GM12878 (cell line): ENCODE measurements around the gene WDR38. TPM values are rescaled to one million over a fixed set of nuclear protein-coding genes. Genes with fewer than 3 reads are reported as not detected.
A peak's percentile ranks its signal among the peaks of the same experiment; 100 is the strongest.

Source experiments
- ATAC-seq: fragments of 200-7000 bp; cut with Tn5 transposase; 3 replicates; pipeline ENCODE4 v1.9.1; 2020; ENCODE audit warnings: mild to moderate bottlenecking, moderate library complexity
- BruUV-seq: library from RNA; stranded (reverse); fragments of 400-500 nt; replicated peaks from 2 replicates; lab custom pipeline; 2021; lab: Mats Ljungman, UMichigan
- CTCF ChIA-PET: fragments of 300-600 bp; sonication (Branson Sonifier 250); formaldehyde crosslinking; extraction: SDS; loops from one replicate; lab custom pipeline; 2021; ENCODE audit warnings: inconsistent platforms; lab: Yijun Ruan, JAX
- POLR2A ChIA-PET: fragments of 350-600 bp; formaldehyde crosslinking; extraction: SDS; loops from one replicate; lab custom pipeline; 2021; ENCODE audit warnings: inconsistent platforms; lab: Charles Lee
- RAD21 ChIA-PET: fragments of 300-600 bp; sonication (Branson Sonifier 250); formaldehyde crosslinking; loops from one replicate; lab custom pipeline; 2023; ENCODE audit warnings: antibody characterized with exemption; ENCODE audit not compliant: unreplicated experiment; lab: Charles Lee
- SMC1A ChIA-PET: fragments of 300-600 bp; sonication (Branson Sonifier 250); formaldehyde crosslinking; loops from one replicate; lab custom pipeline; 2023; ENCODE audit not compliant: unreplicated experiment, uncharacterized antibody; lab: Charles Lee
- DNase-seq: peaks from one replicate; pipeline ENCODE4 v3.0.0-alpha.2; 2011; ENCODE audit warnings: low read depth, low spot score
- FAIRE-seq: peaks from 3 replicates; lab custom pipeline; 2011; peaks lifted over from hg19 to GRCh38; lab: Jason Lieb, UNC
- H2AFZ ChIP-seq: 2 replicates; pipeline ENCODE4 v1.6.0; 2011; ENCODE audit warnings: low read depth, low read length, control low read depth; ENCODE audit not compliant: control insufficient read depth
- H3K27ac ChIP-seq: 2 replicates; pipeline ENCODE4 v1.5.1; 2011; ENCODE audit warnings: control low read depth; ENCODE audit not compliant: control insufficient read depth, insufficient read depth
- H3K27me3 ChIP-seq, 2 experiments: replicated peaks in 1 of 2; 2 replicates each; pipeline versions ENCODE4 v1.6.0 to v1.6.1; 2011; ENCODE audit warnings: low read length in 1 of 2; ENCODE audit not compliant: control insufficient read depth in 2 of 2, insufficient read depth in 2 of 2
- H3K36me3 ChIP-seq, 2 experiments: 2 replicates each; pipeline ENCODE4 v1.5.1; 2011; ENCODE audit warnings: low read length in 1 of 2; ENCODE audit not compliant: control insufficient read depth in 2 of 2, insufficient read depth in 2 of 2
- H3K4me1 ChIP-seq: 2 replicates; pipeline ENCODE4 v1.6.1; 2011; ENCODE audit warnings: mild to moderate bottlenecking, low read length, moderate library complexity, mixed read lengths; ENCODE audit not compliant: control insufficient read depth, insufficient read depth
- H3K4me2 ChIP-seq: 2 replicates; pipeline ENCODE4 v1.6.0; 2011; ENCODE audit warnings: control low read depth; ENCODE audit not compliant: control insufficient read depth, insufficient read depth
- H3K4me3 ChIP-seq: fragments of 200-600 bp; sonication (generic); 2 replicates; pipeline ENCODE4 v1.5.1; 2016
- H3K79me2 ChIP-seq: 2 replicates; pipeline ENCODE4 v1.6.0; 2011; ENCODE audit warnings: low read length; ENCODE audit not compliant: control insufficient read depth, insufficient read depth
- H3K9ac ChIP-seq: 2 replicates; pipeline ENCODE4 v1.8.0; 2011; ENCODE audit warnings: low read length, control low read depth, mixed read lengths; ENCODE audit not compliant: control insufficient read depth, insufficient read depth
- H3K9me3 ChIP-seq: replicated peaks from 3 replicates; pipeline ENCODE4 v1.5.1; 2011; ENCODE audit warnings: mild to moderate bottlenecking, low read length; ENCODE audit not compliant: control insufficient read depth, insufficient read depth
- H4K20me1 ChIP-seq: 2 replicates; pipeline ENCODE4 v1.6.0; 2011; ENCODE audit not compliant: control insufficient read depth, insufficient read depth
- CBFB ChIP-seq: IDR thresholded peaks from 2 replicates; pipeline ENCODE4 v1.6.1; 2016; ENCODE audit warnings: antibody characterized with exemption, low read depth
- MEF2B ChIP-seq: fragments of 450-650 bp; IDR thresholded peaks from 2 replicates; pipeline ENCODE4 v1.6.1; 2018; ENCODE audit warnings: mild to moderate bottlenecking, moderate library complexity; ENCODE audit not compliant: partially characterized antibody, poor library complexity, severe bottlenecking
- NBN ChIP-seq: fragments of 450-650 bp; IDR thresholded peaks from 2 replicates; pipeline ENCODE4 v1.6.1; 2016
- POLR2AphosphoS5 ChIP-seq: IDR thresholded peaks from 2 replicates; pipeline ENCODE4 v1.6.1; 2011; ENCODE audit warnings: mild to moderate bottlenecking, low read length, inconsistent platforms
- TBL1XR1 ChIP-seq: IDR thresholded peaks from 2 replicates; pipeline ENCODE4 v1.6.1; 2012; ENCODE audit warnings: low read depth, low read length, improper control_type of control experiment
- WGBS: methylation state at CpG from one replicate; pipeline ENCODE4 v1.1.6; 2016; ENCODE audit warnings: low lambda C conversion rate; ENCODE audit not compliant: insufficient replicate concordance, insufficient coverage; ENCODE audit errors: missing lambda C conversion rate; 5-methylcytosine and 5-hydroxymethylcytosine counted together
- in situ Hi-C: fragments of 300-500 bp; cut with MboI; formaldehyde crosslinking; loops from 9 replicates; pipeline ENCODE4 v1.14.3; 2018; ENCODE audit warnings: mixed read lengths
- intact Hi-C: fragments of 100-400 bp; cut with micrococcal nuclease; formaldehyde crosslinking; loops from one replicate; pipeline ENCODE4 v1.14.2; 2022; ENCODE audit not compliant: unreplicated experiment
- polyA plus RNA-seq, 11 experiments: library from polyadenylated mRNA; depleted of rRNA in 4 of 11; unstranded in 6 of 11; stranded (reverse) in 5 of 11; fragments of >200 nt; fragmentation: Nextera tagmentation in 4 of 11; fragmentation: Illumina TruSeq in 1 of 11; extraction: Ambion mirVana in 4 of 11; extraction: Trizol in 1 of 11; gene quantifications; 1 replicate in 1 of 11; 2 replicates in 10 of 11; pipeline versions ENCODE4 v1.2.1 to v1.2.3, GENCODE V29; 2011 to 2016; ENCODE audit warnings: inconsistent platforms in 2 of 11, missing spikeins in 2 of 11, low read depth in 1 of 11
- total RNA-seq, 4 experiments: library from RNA; depleted of rRNA in 3 of 4; stranded (reverse); fragments of >200 nt in 3 of 4; fragmentation: Illumina TruSeq in 1 of 4; extraction: Trizol in 1 of 4; gene quantifications; 2 replicates each; pipeline versions ENCODE4 v1.2.1 to v1.2.3, GENCODE V29; 2013 to 2021
- TF ChIP-seq, protein P1 (sequence below): fragments of 450-650 bp; IDR thresholded peaks from 2 replicates; pipeline ENCODE4 v1.6.1; 2016; ENCODE audit warnings: mild to moderate bottlenecking
- TF ChIP-seq, protein P2 (sequence below): IDR thresholded peaks from 2 replicates; pipeline ENCODE4 v1.6.1; 2011; ENCODE audit warnings: low read depth, mild to moderate bottlenecking, low read length, moderate library complexity, borderline replicate concordance; ENCODE audit errors: extremely low read depth
- TF ChIP-seq, protein P3 (sequence below): IDR thresholded peaks from 2 replicates; pipeline ENCODE4 v1.6.1; 2012; ENCODE audit warnings: improper control_type of control experiment, low read depth, low read length; ENCODE audit not compliant: insufficient replicate concordance

WDR38 gene
- total and polyA plus RNA-seq, 10 of the 15 experiments (the other 5 are each of a cell fraction or from before 2014, with no cell fraction given) = not detected

DNA sequence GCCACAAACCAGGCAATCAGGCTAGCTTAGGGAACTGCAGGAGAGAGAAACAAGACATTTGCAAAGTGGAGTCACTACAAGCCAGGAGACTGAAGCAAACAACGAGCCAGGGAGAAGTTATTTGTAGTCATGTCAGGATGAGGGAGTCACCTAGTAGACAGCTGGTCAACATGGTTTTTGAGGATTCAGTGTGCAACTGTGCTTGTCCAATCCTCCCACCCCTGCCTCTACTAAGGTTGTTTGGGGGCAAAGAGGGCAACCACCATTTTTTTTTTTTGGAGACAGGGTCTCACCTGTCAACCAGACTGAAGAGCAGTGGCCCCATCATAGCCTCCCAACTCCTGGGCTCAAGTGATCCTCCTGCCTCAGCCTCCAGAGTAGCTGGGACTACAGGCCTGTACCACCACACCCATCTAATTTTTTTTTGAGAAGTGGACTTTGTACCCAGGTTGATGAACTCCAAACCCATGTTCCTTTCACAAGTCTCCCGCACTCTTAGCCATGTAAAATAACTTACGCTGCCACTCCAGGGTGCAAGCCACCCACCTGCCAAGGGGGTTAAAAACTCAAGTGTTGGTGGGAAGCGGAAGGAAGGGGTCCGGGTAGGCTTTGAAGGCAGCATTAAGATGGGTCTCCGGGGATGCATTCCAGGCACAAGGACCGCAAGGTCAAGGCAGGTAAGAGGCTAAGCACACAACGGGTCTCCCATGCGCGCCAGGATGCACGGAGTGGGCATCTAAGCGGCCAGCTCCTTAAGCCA lies 7.5 kb downstream of the WDR38 start:
- intact Hi-C loops (loop anchor here (5.0 to 10.0 kb wide), 3 partner anchors 382 to 774 kb away; partner anchors contain the start of gene HSPA5), in situ Hi-C loops (loop anchor here (25.0 kb wide), 1 partner anchor 1948 kb away; the partner anchor contains the start of genes RC3H2 and ZBTB6)
- ATAC-seq = no peak
- Histone ChIP-seq H3K79me2 (peaks cover 40% of the 10 kb centered on the region), H3K27me3 (no peaks in the 10 kb centered on the region), H4K20me1 (peaks cover 18% of the 10 kb centered on the region), H3K4me3 (peak overlapping the region; percentile 95), H3K4me1 (peaks cover 13% of the 10 kb centered on the region), H3K36me3 (peaks cover 28 to 30% of the 10 kb centered on the region in 2 experiments; a peak in 3 of 4 replicates), H2AFZ (no peak overlapping the region), H3K4me2 (peak overlapping the region; percentile 99), H3K9me3 (no peaks in the 10 kb centered on the region), H3K9ac (peak overlapping the region; percentile 99), H3K27ac (peak overlapping the region; percentile 83)
- FAIRE-seq = no peak
- WGBS = under 1% methylated on average over 12 of the region's 12 CpGs
- CTCF ChIA-PET = interaction anchor here (0.8 to 26.5 kb wide), 8 partner anchors 8 to 512 kb away, joined by 3 to 575 read pairs (median 8); partner anchors contain the start of genes NR6A1, OLFML2A and WDR38
- TF ChIP-seq, protein P1, sequence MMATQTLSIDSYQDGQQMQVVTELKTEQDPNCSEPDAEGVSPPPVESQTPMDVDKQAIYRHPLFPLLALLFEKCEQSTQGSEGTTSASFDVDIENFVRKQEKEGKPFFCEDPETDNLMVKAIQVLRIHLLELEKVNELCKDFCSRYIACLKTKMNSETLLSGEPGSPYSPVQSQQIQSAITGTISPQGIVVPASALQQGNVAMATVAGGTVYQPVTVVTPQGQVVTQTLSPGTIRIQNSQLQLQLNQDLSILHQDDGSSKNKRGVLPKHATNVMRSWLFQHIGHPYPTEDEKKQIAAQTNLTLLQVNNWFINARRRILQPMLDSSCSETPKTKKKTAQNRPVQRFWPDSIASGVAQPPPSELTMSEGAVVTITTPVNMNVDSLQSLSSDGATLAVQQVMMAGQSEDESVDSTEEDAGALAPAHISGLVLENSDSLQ = no peak
- TF ChIP-seq POLR2AphosphoS5 = 0 out of 2 replicates have a peak, but pooled peaks have one; percentile 47
- TF ChIP-seq TBL1XR1 = no peak
- no peak for TF ChIP-seq CBFB
- TF ChIP-seq MEF2B = no peak
- TF ChIP-seq, protein P2, sequence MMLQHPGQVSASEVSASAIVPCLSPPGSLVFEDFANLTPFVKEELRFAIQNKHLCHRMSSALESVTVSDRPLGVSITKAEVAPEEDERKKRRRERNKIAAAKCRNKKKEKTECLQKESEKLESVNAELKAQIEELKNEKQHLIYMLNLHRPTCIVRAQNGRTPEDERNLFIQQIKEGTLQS = no peak
- TF ChIP-seq, protein P3, sequence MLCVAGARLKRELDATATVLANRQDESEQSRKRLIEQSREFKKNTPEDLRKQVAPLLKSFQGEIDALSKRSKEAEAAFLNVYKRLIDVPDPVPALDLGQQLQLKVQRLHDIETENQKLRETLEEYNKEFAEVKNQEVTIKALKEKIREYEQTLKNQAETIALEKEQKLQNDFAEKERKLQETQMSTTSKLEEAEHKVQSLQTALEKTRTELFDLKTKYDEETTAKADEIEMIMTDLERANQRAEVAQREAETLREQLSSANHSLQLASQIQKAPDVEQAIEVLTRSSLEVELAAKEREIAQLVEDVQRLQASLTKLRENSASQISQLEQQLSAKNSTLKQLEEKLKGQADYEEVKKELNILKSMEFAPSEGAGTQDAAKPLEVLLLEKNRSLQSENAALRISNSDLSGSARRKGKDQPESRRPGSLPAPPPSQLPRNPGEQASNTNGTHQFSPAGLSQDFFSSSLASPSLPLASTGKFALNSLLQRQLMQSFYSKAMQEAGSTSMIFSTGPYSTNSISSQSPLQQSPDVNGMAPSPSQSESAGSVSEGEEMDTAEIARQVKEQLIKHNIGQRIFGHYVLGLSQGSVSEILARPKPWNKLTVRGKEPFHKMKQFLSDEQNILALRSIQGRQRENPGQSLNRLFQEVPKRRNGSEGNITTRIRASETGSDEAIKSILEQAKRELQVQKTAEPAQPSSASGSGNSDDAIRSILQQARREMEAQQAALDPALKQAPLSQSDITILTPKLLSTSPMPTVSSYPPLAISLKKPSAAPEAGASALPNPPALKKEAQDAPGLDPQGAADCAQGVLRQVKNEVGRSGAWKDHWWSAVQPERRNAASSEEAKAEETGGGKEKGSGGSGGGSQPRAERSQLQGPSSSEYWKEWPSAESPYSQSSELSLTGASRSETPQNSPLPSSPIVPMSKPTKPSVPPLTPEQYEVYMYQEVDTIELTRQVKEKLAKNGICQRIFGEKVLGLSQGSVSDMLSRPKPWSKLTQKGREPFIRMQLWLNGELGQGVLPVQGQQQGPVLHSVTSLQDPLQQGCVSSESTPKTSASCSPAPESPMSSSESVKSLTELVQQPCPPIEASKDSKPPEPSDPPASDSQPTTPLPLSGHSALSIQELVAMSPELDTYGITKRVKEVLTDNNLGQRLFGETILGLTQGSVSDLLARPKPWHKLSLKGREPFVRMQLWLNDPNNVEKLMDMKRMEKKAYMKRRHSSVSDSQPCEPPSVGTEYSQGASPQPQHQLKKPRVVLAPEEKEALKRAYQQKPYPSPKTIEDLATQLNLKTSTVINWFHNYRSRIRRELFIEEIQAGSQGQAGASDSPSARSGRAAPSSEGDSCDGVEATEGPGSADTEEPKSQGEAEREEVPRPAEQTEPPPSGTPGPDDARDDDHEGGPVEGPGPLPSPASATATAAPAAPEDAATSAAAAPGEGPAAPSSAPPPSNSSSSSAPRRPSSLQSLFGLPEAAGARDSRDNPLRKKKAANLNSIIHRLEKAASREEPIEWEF = no peak
- no peak for TF ChIP-seq NBN
- BruUV-seq = no TSS peak
- SMC1A ChIA-PET = interaction anchor here (0.8 to 5.1 kb wide), 7 partner anchors 8 to 367 kb away, joined by 4 to 37 read pairs (median 4); partner anchors contain the start of genes NR6A1 and WDR38
- POLR2A ChIA-PET = interaction anchor here (0.7 to 3.9 kb wide), 7 partner anchors 12 to 96 kb away, joined by 3 to 92 read pairs (median 6); partner anchors contain the start of genes GOLGA1 and NR6A1
- RAD21 ChIA-PET = interaction anchor here (0.5 to 4.1 kb wide), 6 partner anchors 9 to 511 kb away, joined by 3 to 29 read pairs (median 8); partner anchors contain the start of gene NR6A1
- no peak for DNase-seq
